Smooth muscle cell (in vitro differentiated cells): ENCODE results near the gene B4GALT1. TPM values are rescaled to one million over a fixed set of nuclear protein-coding genes. Genes with fewer than 3 reads are reported as not detected.
A peak's percentile ranks its signal among the peaks of the same experiment; 100 is the strongest.

ENCODE experiments used
- DNase-seq: peaks from one replicate; lab custom pipeline; 2025; ENCODE audit not compliant: unreplicated experiment; lab: John Stamatoyannopoulos, UW
- H2AFZ ChIP-seq: fragments of 200-600 bp; sonication (generic); 2 replicates; pipeline ENCODE4 v1.6.0; 2016; ENCODE audit warnings: antibody characterized with exemption, low read depth, mild to moderate bottlenecking
- H3F3A ChIP-seq: fragments of 200-600 bp; sonication (generic); 2 replicates; pipeline ENCODE4 v1.6.0; 2017; ENCODE audit warnings: antibody characterized with exemption, low read depth
- H3K27ac ChIP-seq: fragments of 200-600 bp; sonication (generic); 2 replicates; pipeline ENCODE4 v1.5.1; 2016; ENCODE audit warnings: low read depth, mild to moderate bottlenecking
- H3K27me3 ChIP-seq: fragments of 200-600 bp; sonication (generic); 2 replicates; pipeline ENCODE4 v1.6.1; 2016; ENCODE audit warnings: low read depth, mild to moderate bottlenecking
- H3K36me3 ChIP-seq: fragments of 200-600 bp; sonication (generic); 2 replicates; pipeline ENCODE4 v1.5.1; 2016; ENCODE audit warnings: low read depth
- H3K4me1 ChIP-seq: fragments of 200-600 bp; sonication (generic); 2 replicates; pipeline ENCODE4 v1.5.1; 2016; ENCODE audit warnings: low read depth
- H3K4me2 ChIP-seq: fragments of 200-600 bp; sonication (generic); 2 replicates; pipeline ENCODE4 v1.6.0; 2016; ENCODE audit warnings: mild to moderate bottlenecking
- H3K4me3 ChIP-seq: fragments of 200-600 bp; sonication (generic); 2 replicates; pipeline ENCODE4 v1.5.1; 2016; ENCODE audit warnings: mild to moderate bottlenecking
- H3K79me2 ChIP-seq: fragments of 200-600 bp; sonication (generic); 2 replicates; pipeline ENCODE4 v1.6.0; 2016; ENCODE audit warnings: low read depth, mild to moderate bottlenecking
- H3K9ac ChIP-seq: fragments of 200-600 bp; sonication (generic); 2 replicates; pipeline ENCODE4 v1.6.0; 2016; ENCODE audit warnings: low read depth
- H3K9me3 ChIP-seq: fragments of 200-600 bp; sonication (generic); replicated peaks from 2 replicates; pipeline ENCODE4 v1.5.1; 2016; ENCODE audit warnings: low read depth
- H4K20me1 ChIP-seq: fragments of 200-600 bp; sonication (generic); 2 replicates; pipeline ENCODE4 v1.6.0; 2016; ENCODE audit warnings: low read depth
- CTCF ChIP-seq: fragments of 200-600 bp; sonication (generic); IDR thresholded peaks from 2 replicates; pipeline ENCODE4 v1.5.1; 2017; ENCODE audit warnings: borderline replicate concordance, mild to moderate bottlenecking, antibody characterized with exemption; ENCODE audit not compliant: insufficient read depth, poor library complexity, severe bottlenecking
- WGBS: methylation state at CpG from one replicate; pipeline ENCODE4 v1.1.7; 2016; ENCODE audit warnings: low lambda C conversion rate; 5-methylcytosine and 5-hydroxymethylcytosine counted together
- polyA plus RNA-seq: library from polyadenylated mRNA; unstranded; fragments of >200 nt; fragmentation: Nextera tagmentation; extraction: Ambion mirVana; gene quantifications from 2 replicates; pipeline ENCODE4 v1.2.1, GENCODE V29; 2016
- total RNA-seq: library from RNA; depleted of rRNA; stranded (reverse); fragments of >200 nt; gene quantifications from 2 replicates; pipeline ENCODE4 v1.2.3, GENCODE V29; 2014

B4GALT1 gene
- total and polyA plus RNA-seq, 2 experiments from 2014 or later, result 49.2 to 56.3 TPM

DNA sequence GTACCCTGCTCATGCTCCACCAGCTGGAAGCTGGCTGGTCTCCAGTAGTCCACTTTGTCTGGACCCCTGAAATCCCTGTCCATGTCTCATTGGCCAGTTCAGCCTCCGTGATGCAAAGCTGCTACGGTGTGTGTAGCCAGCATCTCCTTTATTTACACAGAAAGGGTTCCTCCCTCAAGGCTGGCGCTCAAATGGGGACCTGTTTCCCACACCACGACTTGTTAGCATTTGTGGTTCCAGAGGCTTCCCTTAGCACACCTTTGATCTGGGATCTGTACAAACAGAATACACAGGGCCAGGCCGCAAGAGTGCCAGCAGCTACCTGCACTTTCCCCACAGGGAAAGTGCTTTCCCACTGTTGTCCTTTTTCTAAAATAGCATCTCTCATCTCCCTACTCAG, 85.0 kb downstream of the B4GALT1 start:
- 92% methylated on average over 5 of the region's 5 CpGs for WGBS
- H3F3A ChIP-seq, result peaks cover 2% of the 10 kb centered on the region
- H3K79me2 ChIP-seq, result no peaks in the 10 kb centered on the region
- no peak overlapping the region for H3K27ac ChIP-seq
- no peaks in the 10 kb centered on the region for H3K9me3 ChIP-seq
- H3K27me3 ChIP-seq, result no peaks in the 10 kb centered on the region
- no peaks in the 10 kb centered on the region for H3K36me3 ChIP-seq
- H4K20me1 ChIP-seq, result no peaks in the 10 kb centered on the region
- H3K4me2 ChIP-seq, result no peak overlapping the region
- H3K4me1 ChIP-seq, result peaks cover 6% of the 10 kb centered on the region
- no peak overlapping the region for H2AFZ ChIP-seq
- TF ChIP-seq CTCF, result no peak
- no peak overlapping the region for H3K9ac ChIP-seq
- H3K4me3 ChIP-seq, result no peak overlapping the region
- no peak for DNase-seq

GRCh38 chr9:33081128-33081851, 85.8 kb downstream of the B4GALT1 start:
- H3K79me2 ChIP-seq, result peaks cover 3% of the 10 kb centered on the region
- H4K20me1 ChIP-seq, result no peaks in the 10 kb centered on the region
- WGBS, result 14% methylated on average over 9 of the region's 9 CpGs
- H2AFZ ChIP-seq, result peak overlapping the region; percentile 70
- no peaks in the 10 kb centered on the region for H3K27me3 ChIP-seq
- peak overlapping the region; percentile 39 for H3K4me3 ChIP-seq
- peaks cover 3% of the 10 kb centered on the region for H3F3A ChIP-seq
- no peaks in the 10 kb centered on the region for H3K36me3 ChIP-seq
- TF ChIP-seq CTCF, result peak; percentile 75
- H3K4me1 ChIP-seq, result peaks cover 6% of the 10 kb centered on the region
- DNase-seq, result no peak
- peak overlapping the region; percentile 83 for H3K4me2 ChIP-seq
- peak overlapping the region; percentile 32 for H3K27ac ChIP-seq
- peak overlapping the region; percentile 44 for H3K9ac ChIP-seq
- H3K9me3 ChIP-seq, result no peaks in the 10 kb centered on the region

DNA sequence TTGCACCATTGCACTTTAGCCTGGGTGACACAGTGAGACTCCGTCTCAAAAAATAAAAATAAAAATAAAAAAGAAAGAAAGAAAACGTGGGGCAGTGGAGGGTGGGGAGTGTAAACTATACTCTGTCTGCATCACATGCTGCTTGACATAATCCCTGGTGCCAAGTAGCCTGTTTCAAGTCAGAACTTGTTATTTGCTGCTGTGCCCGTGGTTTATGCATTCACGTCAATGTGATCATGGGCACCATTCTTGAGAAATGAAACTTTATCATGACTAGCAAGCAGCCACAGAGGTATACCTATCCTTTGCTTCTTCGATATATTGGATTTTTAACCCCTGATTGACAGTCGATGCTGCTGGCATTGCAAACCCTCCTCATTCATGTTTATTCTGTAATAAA, 86.6 kb downstream of the B4GALT1 start:
- H3K9me3 ChIP-seq, result no peaks in the 10 kb centered on the region
- H3K9ac ChIP-seq, result no peak overlapping the region
- H4K20me1 ChIP-seq, result no peaks in the 10 kb centered on the region
- TF ChIP-seq CTCF, result no peak
- H3K27ac ChIP-seq, result no peak overlapping the region
- H3K4me1 ChIP-seq, result peaks cover 8% of the 10 kb centered on the region
- H3K4me2 ChIP-seq, result peak overlapping the region; percentile 83
- H3K36me3 ChIP-seq, result no peaks in the 10 kb centered on the region
- no peaks in the 10 kb centered on the region for H3K27me3 ChIP-seq
- peaks cover 10% of the 10 kb centered on the region for H3K79me2 ChIP-seq
- H3F3A ChIP-seq, result peaks cover 3% of the 10 kb centered on the region
- H3K4me3 ChIP-seq, result peak overlapping the region; percentile 39
- DNase-seq, result no peak
- WGBS, result 84% methylated on average over 6 of the region's 6 CpGs
- H2AFZ ChIP-seq, result peak overlapping the region; percentile 70
